Bone marrow (tissue), 2 donors: ENCODE measurements around the gene MRPL43.
"Not testable (repeated sequence)": the region's sequence is repeated elsewhere in the genome, so short reads cannot be mapped to it uniquely, and the experiment has no call there.

Source experiments
- DNase-seq, 2 donors: peaks; one replicate each; lab custom pipeline; 2025; lab: John Stamatoyannopoulos, UW

MRPL43 gene

GRCh38 chr10:100982916-100983830, 4.1 kb downstream of the MRPL43 start:
- no peak for DNase-seq

GRCh38 chr10:100981178-100981772, 6.0 kb downstream of the MRPL43 start:
- no peak for DNase-seq

GRCh38 chr10:100980711-100981110, 6.6 kb downstream of the MRPL43 start:
- DNase-seq = no peak

DNA sequence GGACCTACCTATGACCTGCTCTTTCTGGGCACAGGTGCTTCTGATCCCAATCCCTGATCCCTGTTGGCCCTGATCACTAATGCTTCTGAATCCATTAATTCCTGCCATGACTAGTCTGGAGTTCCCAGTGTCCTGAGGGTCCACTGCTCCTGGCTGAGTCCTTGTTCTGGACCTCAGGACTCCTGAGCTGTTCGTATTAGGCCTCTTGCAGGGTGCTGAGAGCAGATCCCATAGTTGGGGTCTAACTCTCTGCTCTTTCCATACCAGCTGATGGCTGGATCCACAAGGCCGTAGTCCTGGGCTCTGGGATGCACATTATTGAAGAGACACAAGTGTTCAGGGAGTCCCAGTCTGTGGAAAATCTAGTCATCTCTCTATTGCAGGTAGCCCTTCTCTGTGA, 7.0 kb downstream of the MRPL43 start:
- DNase-seq = no peak

- no peak for DNase-seq
Measured at GRCh38 chr10:100979791-100980272, 7.5 kb downstream of the MRPL43 start.

- no peak for DNase-seq
Measured at GRCh38 chr10:100978901-100979195, 8.4 kb downstream of the MRPL43 start.

DNA sequence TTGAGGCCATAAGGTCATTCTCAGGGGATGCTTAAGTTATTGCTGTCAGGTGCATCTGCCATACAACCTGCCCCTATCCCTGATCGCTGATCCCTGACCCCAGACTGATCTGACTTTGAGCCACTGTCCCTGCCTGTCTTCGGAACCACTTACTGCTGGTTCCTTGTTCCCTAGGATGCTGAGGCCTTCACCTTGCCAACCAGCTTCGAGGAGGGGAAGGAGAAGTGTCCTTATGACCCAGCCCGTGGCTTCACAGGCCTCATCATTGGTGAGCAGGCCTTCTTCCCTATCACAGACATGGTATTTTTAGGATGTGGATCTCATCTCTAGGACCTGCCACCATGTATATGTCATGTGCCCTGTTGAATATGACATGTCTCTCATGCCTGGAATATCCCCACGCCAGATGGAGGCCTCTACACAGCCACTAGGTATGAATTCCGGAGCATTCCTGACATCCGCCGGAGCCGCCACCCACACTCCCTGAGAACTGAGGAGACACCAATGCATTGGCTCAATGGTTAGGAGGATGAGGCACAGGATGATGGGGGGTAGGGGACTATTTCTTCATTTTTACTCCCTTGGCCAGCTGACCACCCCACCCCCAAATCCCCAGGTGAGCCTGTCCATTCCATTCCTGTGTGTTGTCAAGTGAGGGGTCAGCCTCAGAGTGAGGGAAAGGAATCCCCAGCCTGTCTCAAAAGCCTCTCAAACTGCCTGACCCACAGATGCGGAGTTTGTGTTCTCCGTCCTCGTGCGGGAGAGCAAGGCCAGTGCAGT, 9.0 kb downstream of the MRPL43 start:
- no peak for DNase-seq

DNA sequence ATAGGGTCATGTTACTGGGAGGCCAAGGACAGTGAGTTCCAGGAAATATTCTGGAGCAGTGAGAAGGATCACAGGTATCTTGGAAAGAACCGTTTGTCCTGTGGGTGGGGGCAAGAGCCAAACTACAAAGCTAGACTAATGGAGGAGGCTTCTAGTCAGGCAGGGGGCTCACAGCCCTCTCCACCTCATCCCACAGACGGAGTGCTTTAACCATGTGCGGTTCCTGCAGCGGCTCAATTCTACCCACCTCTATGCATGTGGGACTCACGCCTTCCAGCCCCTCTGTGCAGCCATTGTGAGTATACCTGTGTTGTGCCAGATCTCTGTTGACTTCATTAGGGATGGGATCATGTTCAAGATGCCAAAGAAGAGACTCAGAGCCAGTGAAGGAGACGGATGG, 9.9 kb downstream of the MRPL43 start:
- DNase-seq = no peak

- DNase-seq = no peak
Measured at GRCh38 chr10:100976906-100977305, 10.4 kb downstream of the MRPL43 start.

DNA sequence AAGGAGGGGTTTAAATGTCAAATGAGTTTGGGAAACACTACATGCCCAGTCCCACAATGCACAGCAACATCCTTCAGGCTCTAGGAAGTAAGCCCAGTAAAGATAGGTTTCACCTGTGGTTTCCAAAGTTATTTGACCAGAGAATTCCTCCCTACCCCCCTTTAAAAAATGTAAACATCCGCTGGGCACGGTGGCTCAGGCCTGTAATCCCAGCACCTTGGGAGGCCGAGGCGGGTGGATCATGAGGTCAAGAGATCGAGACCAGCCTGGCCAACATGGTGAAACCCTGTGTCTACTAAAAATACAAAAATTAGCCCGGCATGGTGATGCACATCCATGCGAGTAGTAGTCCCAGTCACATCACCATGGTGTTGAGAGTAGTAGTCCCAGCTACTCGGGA, 11.9 kb downstream of the MRPL43 start:
- DNase-seq = not testable (repeated sequence)

DNA sequence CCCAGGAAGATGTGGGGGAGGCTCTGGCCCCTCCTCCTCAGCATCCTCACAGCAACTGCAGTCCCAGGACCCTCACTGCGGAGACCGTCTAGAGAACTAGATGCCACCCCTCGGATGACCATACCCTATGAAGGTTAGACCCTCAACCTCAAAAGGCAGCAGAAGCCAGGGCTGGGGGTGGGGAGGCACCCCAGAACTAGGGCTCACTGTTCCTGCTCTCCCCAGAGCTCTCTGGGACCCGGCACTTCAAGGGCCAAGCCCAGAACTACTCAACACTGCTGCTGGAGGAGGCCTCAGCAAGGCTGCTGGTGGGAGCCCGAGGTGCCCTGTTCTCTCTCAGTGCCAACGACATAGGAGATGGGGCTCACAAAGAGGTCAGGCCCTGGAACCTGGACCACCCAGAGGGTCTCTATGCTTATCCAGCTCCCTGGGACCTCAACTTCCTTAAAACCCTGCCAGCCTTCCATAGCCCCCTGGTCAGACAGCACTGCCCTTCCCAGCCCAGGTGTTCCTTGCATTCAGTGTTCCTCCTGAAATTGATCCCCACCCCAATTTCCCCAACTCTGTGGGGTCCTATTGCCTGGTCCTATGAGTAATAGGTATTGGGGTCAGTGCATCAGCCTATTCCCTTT, 14.3 kb downstream of the MRPL43 start:
- no peak for DNase-seq

DNA sequence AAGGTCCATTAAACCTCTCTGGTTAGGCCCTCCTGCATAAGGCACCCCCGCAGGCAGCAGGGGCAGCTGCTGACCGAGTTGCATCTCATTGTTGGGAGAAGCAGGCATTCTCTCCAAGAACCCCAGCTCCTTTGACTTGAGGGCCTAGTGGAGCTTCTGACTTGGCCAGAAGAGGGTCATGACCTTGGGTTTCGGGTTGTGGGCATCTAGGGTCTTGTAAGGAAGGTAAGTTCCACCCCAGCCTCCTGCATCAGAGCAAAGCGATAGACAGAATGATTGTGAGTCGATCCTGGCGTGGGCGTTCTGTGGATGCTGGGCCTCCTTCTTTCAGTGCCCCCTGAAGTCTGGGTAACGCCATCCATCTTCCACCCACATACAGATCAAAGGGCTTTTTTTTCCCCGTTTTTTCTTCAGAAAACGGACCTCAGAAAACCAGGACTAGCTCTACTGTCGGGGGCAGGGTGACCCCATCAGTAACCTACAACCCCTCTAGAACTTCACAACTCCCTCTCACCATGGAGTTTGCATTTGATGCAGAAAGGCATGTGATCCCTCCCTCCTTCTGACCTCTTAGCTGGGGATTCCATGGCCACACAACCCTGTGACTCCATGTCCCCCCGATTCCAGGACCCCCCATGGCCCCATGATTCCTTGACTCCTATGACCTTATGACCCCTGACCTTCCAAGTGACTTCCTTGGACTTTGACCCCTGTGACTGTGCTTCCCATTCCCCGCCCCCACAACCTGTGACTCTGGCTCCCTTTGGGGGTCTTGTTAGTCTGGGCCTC, 15.0 kb downstream of the MRPL43 start:
- DNase-seq = no peak

GRCh38 chr10:100970914-100971811, 16.1 kb downstream of the MRPL43 start:
- DNase-seq = no peak

DNA sequence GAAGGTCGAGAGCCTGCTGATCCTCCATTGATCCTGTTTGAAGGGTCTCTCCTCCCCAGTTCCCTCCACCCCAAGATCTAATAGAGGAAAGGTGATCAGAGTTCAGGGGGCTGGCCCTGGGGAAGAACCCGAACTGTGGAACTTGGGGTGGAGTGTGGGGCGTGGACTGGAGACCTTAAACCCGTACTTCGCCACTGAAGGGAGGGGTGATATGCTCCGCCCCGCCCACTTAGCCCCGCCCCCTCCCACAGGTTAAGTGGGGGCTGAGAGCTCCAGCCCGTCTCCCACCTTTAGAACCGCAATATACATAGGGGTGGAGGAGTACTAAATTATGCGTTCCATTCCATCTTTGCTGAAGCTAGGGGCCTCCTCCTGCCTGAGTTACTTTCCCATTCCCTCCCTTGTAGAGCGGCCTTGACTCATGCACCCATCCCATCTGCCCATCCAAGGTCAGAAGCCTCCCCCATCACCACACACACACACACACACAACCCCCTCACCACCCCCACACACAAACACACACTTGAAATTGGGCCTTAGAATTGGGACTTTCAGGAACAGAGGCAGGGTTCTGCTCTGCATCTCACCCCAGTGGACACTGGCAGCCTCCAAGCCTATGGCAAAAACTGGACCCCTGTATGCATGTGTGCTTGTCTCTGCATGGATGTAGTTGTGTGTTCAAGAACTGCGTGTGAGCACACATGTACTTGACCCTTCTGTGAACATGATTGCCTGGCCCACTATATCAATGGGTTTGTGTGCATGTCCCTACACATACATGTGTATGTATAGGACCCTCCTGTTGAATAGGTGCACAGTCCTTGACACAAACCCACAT, 17.0 kb downstream of the MRPL43 start:
- no peak for DNase-seq

GRCh38 chr10:100969187-100970075, 17.9 kb downstream of the MRPL43 start, which contains the start of gene SEMA4G:
Gene SEMA4G (plus strand): TSS chr10:100969504. CDS start chr10:100972913, 3,409 bp downstream.
- peak in 1 of 2 donors; percentile 16 for DNase-seq

- no peak for DNase-seq
Measured at GRCh38 chr10:100968863-100969186, 18.5 kb downstream of the MRPL43 start.

- no peak for DNase-seq
Measured at GRCh38 chr10:100968062-100968736, 19.1 kb downstream of the MRPL43 start.

GRCh38 chr10:100967332-100967731, 20.0 kb downstream of the MRPL43 start:
- DNase-seq = no peak
